MCF 10A (cell line): ENCODE data around the gene MICAL3. TPM values are rescaled to one million over a fixed set of nuclear protein-coding genes. Genes with fewer than 3 reads are reported as not detected.
"Not testable (repeated sequence)": the region's sequence is repeated elsewhere in the genome, so short reads cannot be mapped to it uniquely, and the experiment has no call there.

Experiments
- BruUV-seq: library from RNA; stranded (reverse); fragments of 400-500 nt; replicated peaks from 2 replicates; lab custom pipeline; 2021; lab: Mats Ljungman, UMichigan
- CTCF ChIA-PET: fragments of 300-600 bp; sonication (Branson Sonifier 250); formaldehyde crosslinking; extraction: SDS; loops from one replicate; lab custom pipeline; 2021; ENCODE audit warnings: antibody characterized with exemption, inconsistent platforms; lab: Yijun Ruan, JAX
- POLR2A ChIA-PET: fragments of 300-600, 350-650 bp; sonication (Branson Sonifier 250); formaldehyde crosslinking; extraction: SDS; loops from one replicate; lab custom pipeline; 2020; ENCODE audit warnings: antibody characterized with exemption, inconsistent platforms; lab: Yijun Ruan, JAX
- DNase-seq: peaks from one replicate; pipeline ENCODE4 v3.0.0-alpha.2; 2018; ENCODE audit not compliant: unreplicated experiment
- H3K27ac Mint-ChIP-seq: one replicate; pipeline ENCODE4 v1.8.0; 2022; ENCODE audit warnings: mild to moderate bottlenecking, low read depth, mixed read lengths; ENCODE audit not compliant: unreplicated experiment
- H3K27me3 Mint-ChIP-seq: one replicate; pipeline ENCODE4 v1.8.0; 2022; ENCODE audit warnings: mixed read lengths; ENCODE audit not compliant: insufficient read depth, unreplicated experiment
- H3K36me3 Mint-ChIP-seq: one replicate; pipeline ENCODE4 v1.8.0; 2022; ENCODE audit warnings: mild to moderate bottlenecking, moderate library complexity, mixed read lengths; ENCODE audit not compliant: insufficient read depth, unreplicated experiment
- H3K4me1 Mint-ChIP-seq: one replicate; pipeline ENCODE4 v1.8.0; 2022; ENCODE audit warnings: mixed read lengths; ENCODE audit not compliant: insufficient read depth, unreplicated experiment
- H3K4me3 Mint-ChIP-seq: one replicate; pipeline ENCODE4 v1.8.0; 2022; ENCODE audit warnings: mild to moderate bottlenecking, moderate library complexity, mixed read lengths; ENCODE audit not compliant: unreplicated experiment
- H3K9me3 Mint-ChIP-seq: one replicate; pipeline ENCODE4 v1.8.0; 2022; ENCODE audit warnings: mixed read lengths; ENCODE audit not compliant: unreplicated experiment
- CTCF ChIP-seq: fragments of 200-600 bp; IDR thresholded peaks from one replicate; pipeline ENCODE4 v1.8.0; 2022; ENCODE audit warnings: antibody characterized with exemption, mild to moderate bottlenecking; ENCODE audit not compliant: unreplicated experiment
- intact Hi-C: fragments of 100-400 bp; cut with micrococcal nuclease; formaldehyde crosslinking; loops from 2 replicates; pipeline ENCODE4 v1.14.1; 2022
- total RNA-seq: library from RNA; stranded (reverse); gene quantifications from 2 replicates; pipeline ENCODE4 v1.2.3, GENCODE V29; 2022

Gene MICAL3
- total RNA-seq, 1 experiment from 2014 or later, result 54.1 TPM

DNA sequence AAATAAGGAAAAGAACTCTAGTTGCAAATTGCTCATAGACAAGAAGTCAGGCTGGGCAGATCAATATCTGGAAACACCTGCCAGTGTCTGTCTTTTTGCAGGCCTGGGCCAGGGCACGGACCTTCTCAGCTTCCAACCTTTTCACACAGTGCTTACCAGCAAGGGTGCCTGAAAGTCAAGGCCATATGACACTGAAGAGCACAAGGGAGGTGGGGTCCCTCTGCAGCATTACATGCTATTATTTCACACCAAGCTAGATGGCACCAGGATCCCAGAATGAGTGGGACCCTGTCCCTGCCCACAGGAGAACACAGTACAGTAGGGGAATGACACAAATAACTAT lies 47.6 kb upstream of the MICAL3 start:
- no peak overlapping the region for H3K4me3 Mint-ChIP-seq
- BruUV-seq, result no TSS peak
- no peaks in the 10 kb centered on the region for H3K36me3 Mint-ChIP-seq
- intact Hi-C loops, result no loop called here
- ChIA-PET POLR2A (interaction anchor here (0.6 to 2.5 kb wide), 3 partner anchors 40 to 163 kb away, joined by 3 to 9 read pairs (median 4); no protein-coding TSS in a partner anchor), CTCF (interaction anchor here (0.6 to 10.0 kb wide), 9 partner anchors 18 to 242 kb away, joined by 3 to 145 read pairs (median 4); no protein-coding TSS in a partner anchor)
- H3K9me3 Mint-ChIP-seq, result no peaks in the 10 kb centered on the region
- no peak for DNase-seq
- H3K4me1 Mint-ChIP-seq, result peaks cover 24% of the 10 kb centered on the region
- H3K27me3 Mint-ChIP-seq, result no peaks in the 10 kb centered on the region
- no peak overlapping the region for H3K27ac Mint-ChIP-seq
- TF ChIP-seq CTCF, result no peak

GRCh38 chr22:18071307-18071967 lies 47.1 kb upstream of the MICAL3 start:
- peaks cover 19% of the 10 kb centered on the region for H3K4me1 Mint-ChIP-seq
- ChIA-PET POLR2A (interaction anchor here (0.6 to 2.5 kb wide), 3 partner anchors 40 to 162 kb away, joined by 3 to 9 read pairs (median 4); no protein-coding TSS in a partner anchor), CTCF (interaction anchor here (0.6 to 10.0 kb wide), 11 partner anchors 17 to 241 kb away, joined by 3 to 145 read pairs (median 4); no protein-coding TSS in a partner anchor)
- H3K27me3 Mint-ChIP-seq, intact Hi-C loops, BruUV-seq, H3K27ac Mint-ChIP-seq, H3K36me3 Mint-ChIP-seq, H3K4me3 Mint-ChIP-seq, H3K9me3 Mint-ChIP-seq, DNase-seq: not testable (repeated sequence)

- CTCF ChIA-PET, result interaction anchor here (0.7 to 10.0 kb wide), 7 partner anchors 12 to 241 kb away, joined by 3 to 145 read pairs (median 3); no protein-coding TSS in a partner anchor
- TF ChIP-seq CTCF, result no peak
- no TSS peak for BruUV-seq
- Mint-ChIP-seq H3K36me3 (no peaks in the 10 kb centered on the region), H3K27me3 (no peaks in the 10 kb centered on the region), H3K4me3 (no peak overlapping the region), H3K9me3 (no peaks in the 10 kb centered on the region), H3K27ac (no peak overlapping the region), H3K4me1 (peaks cover 12% of the 10 kb centered on the region)
- POLR2A ChIA-PET, result interaction anchor here (0.9 to 2.5 kb wide), 3 partner anchors 39 to 71 kb away, joined by 3 to 9 read pairs (median 4); no protein-coding TSS in a partner anchor
- intact Hi-C loops, result no loop called here
- no peak for DNase-seq
Measured at GRCh38 chr22:18070556-18071306, 46.4 kb upstream of the MICAL3 start.

DNA sequence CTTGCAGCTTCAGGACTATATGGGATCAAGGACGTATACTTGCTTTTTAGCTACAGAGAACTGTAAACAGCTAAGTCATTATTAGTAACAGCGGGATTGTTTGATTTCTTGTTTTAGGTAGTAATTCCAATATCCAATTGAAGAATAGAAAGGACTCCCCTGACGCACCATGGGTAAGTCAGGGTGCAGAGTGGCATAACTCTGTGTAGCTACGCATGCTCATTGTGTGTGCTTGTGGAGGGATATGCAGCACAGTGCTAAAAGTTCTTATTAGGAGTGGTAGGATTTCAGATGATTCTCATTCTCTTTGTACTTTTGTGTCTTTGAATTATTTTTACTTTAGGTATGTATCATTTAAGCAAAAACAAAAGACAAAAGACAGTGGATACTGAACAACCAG lies 45.7 kb upstream of the MICAL3 start:
- POLR2A ChIA-PET, result interaction anchor here (0.7 to 1.6 kb wide), 3 partner anchors 38 to 69 kb away, joined by 3 to 8 read pairs (median 3); partner anchors contain the start of gene MICAL3
- Mint-ChIP-seq H3K27me3 (no peaks in the 10 kb centered on the region), H3K4me1 (peaks cover 15% of the 10 kb centered on the region), H3K27ac (no peak overlapping the region), H3K36me3 (no peaks in the 10 kb centered on the region), H3K4me3 (no peak overlapping the region), H3K9me3 (no peaks in the 10 kb centered on the region)
- no peak for DNase-seq
- no TSS peak for BruUV-seq
- CTCF ChIA-PET, result interaction anchor here (0.5 to 10.0 kb wide), 6 partner anchors 11 to 444 kb away, joined by 3 to 145 read pairs (median 3); no protein-coding TSS in a partner anchor
- intact Hi-C loops, result no loop called here
- no peak for TF ChIP-seq CTCF
